Hepatocyte (in vitro differentiated cells): Measurements from ENCODE around the gene DPPA2. TPM values are rescaled to one million over a fixed set of nuclear protein-coding genes. Genes with fewer than 3 reads are reported as not detected.

Experiments used
- DNase-seq: peaks from one replicate; pipeline ENCODE4 v3.0.0-alpha.2; 2016; ENCODE audit warnings: low spot score
- H2AFZ ChIP-seq: fragments of 200-600 bp; sonication (generic); 2 replicates; pipeline ENCODE4 v1.6.0; 2016; ENCODE audit warnings: antibody characterized with exemption, mild to moderate bottlenecking
- H3K27ac ChIP-seq: fragments of 200-600 bp; sonication (generic); 2 replicates; pipeline ENCODE4 v1.5.1; 2016; ENCODE audit warnings: mild to moderate bottlenecking
- H3K27me3 ChIP-seq: fragments of 200-600 bp; sonication (generic); 2 replicates; pipeline ENCODE4 v1.6.1; 2016
- H3K36me3 ChIP-seq: fragments of 200-600 bp; sonication (generic); replicated peaks from 2 replicates; pipeline ENCODE4 v1.5.1; 2016; ENCODE audit warnings: low read depth; ENCODE audit not compliant: insufficient read depth
- H3K4me1 ChIP-seq: fragments of 200-600 bp; sonication (generic); 2 replicates; pipeline ENCODE4 v1.5.1; 2016; ENCODE audit warnings: mild to moderate bottlenecking, moderate library complexity; ENCODE audit not compliant: insufficient read depth
- H3K4me2 ChIP-seq: fragments of 200-600 bp; sonication (generic); 2 replicates; pipeline ENCODE4 v1.6.0; 2016
- H3K4me3 ChIP-seq: fragments of 200-600 bp; sonication (generic); 2 replicates; pipeline ENCODE4 v1.5.1; 2016; ENCODE audit warnings: mild to moderate bottlenecking
- H3K79me2 ChIP-seq: fragments of 200-600 bp; sonication (generic); 2 replicates; pipeline ENCODE4 v1.6.0; 2017; ENCODE audit warnings: mild to moderate bottlenecking
- H3K9me2 ChIP-seq: fragments of 200-600 bp; sonication (generic); replicated peaks from 2 replicates; pipeline ENCODE4 v1.6.0; 2017; ENCODE audit warnings: mild to moderate bottlenecking; ENCODE audit not compliant: insufficient read depth
- H3K9me3 ChIP-seq: fragments of 200-600 bp; sonication (generic); 2 replicates; pipeline ENCODE4 v1.5.1; 2016; ENCODE audit warnings: low read depth, mild to moderate bottlenecking
- H4K20me1 ChIP-seq: fragments of 200-600 bp; sonication (generic); 2 replicates; pipeline ENCODE4 v1.6.0; 2016; ENCODE audit warnings: mild to moderate bottlenecking; ENCODE audit not compliant: insufficient read depth, poor library complexity, severe bottlenecking
- EZH2 ChIP-seq: fragments of 200-600 bp; sonication (generic); IDR thresholded peaks from 2 replicates; pipeline ENCODE4 v1.6.1; 2016; ENCODE audit warnings: antibody characterized with exemption, mild to moderate bottlenecking, borderline replicate concordance
- EZH2phosphoT487 ChIP-seq: fragments of 200-600 bp; sonication (generic); IDR thresholded peaks from one replicate; pipeline ENCODE4 v1.6.1; 2018; ENCODE audit warnings: antibody characterized with exemption, mild to moderate bottlenecking, low read depth, moderate library complexity; ENCODE audit not compliant: unreplicated experiment, severe bottlenecking
- WGBS: methylation state at CpG from one replicate; pipeline ENCODE4 v1.1.6; 2016; ENCODE audit warnings: low lambda C conversion rate; ENCODE audit errors: missing lambda C conversion rate; 5-methylcytosine and 5-hydroxymethylcytosine counted together
- polyA plus RNA-seq: library from polyadenylated mRNA; unstranded; fragments of >200 nt; fragmentation: Nextera tagmentation; extraction: Ambion mirVana; gene quantifications from 2 replicates; pipeline ENCODE4 v1.2.1, GENCODE V29; 2016
- total RNA-seq: library from RNA; depleted of rRNA; stranded (reverse); fragments of >200 nt; gene quantifications from 2 replicates; pipeline ENCODE4 v1.2.3, GENCODE V29; 2014
- TF ChIP-seq, protein P1 (sequence below): fragments of 200-600 bp; sonication (generic); IDR thresholded peaks from 2 replicates; pipeline ENCODE4 v1.5.1; 2016; ENCODE audit warnings: antibody characterized with exemption, mild to moderate bottlenecking; ENCODE audit not compliant: poor library complexity

DPPA2 gene
- total and polyA plus RNA-seq, 2 experiments from 2014 or later = not detected

DNA sequence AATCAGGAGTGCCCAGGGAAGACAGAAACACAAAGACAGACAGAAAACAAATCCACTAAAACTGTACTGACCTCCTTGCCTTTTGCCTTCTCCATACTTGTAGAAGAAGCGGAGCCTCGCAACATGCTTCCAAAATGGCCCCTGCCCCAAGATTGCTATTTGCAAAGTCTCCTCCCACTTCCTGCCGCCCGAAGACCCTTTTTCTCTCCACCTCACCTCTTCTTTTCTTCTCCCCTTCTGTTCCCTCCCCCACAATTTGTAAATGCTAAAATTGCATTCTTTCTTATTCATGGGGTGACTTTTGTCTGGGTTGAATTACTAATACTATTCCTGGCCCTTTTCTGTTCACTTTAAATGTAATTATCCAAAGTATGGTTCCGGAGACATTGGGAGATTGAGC, 21.1 kb upstream of the DPPA2 start, which contains the start of gene DPPA4:
DPPA4 (minus strand) TSS at position 154 of the 400 bp plus-strand sequence; CDS start at position 125, 29 bp downstream.
- TF ChIP-seq, protein P1, sequence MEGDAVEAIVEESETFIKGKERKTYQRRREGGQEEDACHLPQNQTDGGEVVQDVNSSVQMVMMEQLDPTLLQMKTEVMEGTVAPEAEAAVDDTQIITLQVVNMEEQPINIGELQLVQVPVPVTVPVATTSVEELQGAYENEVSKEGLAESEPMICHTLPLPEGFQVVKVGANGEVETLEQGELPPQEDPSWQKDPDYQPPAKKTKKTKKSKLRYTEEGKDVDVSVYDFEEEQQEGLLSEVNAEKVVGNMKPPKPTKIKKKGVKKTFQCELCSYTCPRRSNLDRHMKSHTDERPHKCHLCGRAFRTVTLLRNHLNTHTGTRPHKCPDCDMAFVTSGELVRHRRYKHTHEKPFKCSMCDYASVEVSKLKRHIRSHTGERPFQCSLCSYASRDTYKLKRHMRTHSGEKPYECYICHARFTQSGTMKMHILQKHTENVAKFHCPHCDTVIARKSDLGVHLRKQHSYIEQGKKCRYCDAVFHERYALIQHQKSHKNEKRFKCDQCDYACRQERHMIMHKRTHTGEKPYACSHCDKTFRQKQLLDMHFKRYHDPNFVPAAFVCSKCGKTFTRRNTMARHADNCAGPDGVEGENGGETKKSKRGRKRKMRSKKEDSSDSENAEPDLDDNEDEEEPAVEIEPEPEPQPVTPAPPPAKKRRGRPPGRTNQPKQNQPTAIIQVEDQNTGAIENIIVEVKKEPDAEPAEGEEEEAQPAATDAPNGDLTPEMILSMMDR = no peak
- TF ChIP-seq EZH2phosphoT487 (no peak), EZH2 (no peak)
- H3K36me3 ChIP-seq = no peaks in the 10 kb centered on the region
- no peaks in the 10 kb centered on the region for H3K9me2 ChIP-seq
- 57% methylated on average over 5 of the region's 5 CpGs for WGBS
- peak within 1 kb of the TSS; percentile 77 for H3K4me2 ChIP-seq
- no peaks in the 10 kb centered on the region for H3K27me3 ChIP-seq
- no peaks in the 10 kb centered on the region for H4K20me1 ChIP-seq
- no peak for DNase-seq
- peak within 1 kb of the TSS; percentile 90 for H2AFZ ChIP-seq
- peaks cover 2% of the 10 kb centered on the region for H3K79me2 ChIP-seq
- H3K27ac ChIP-seq = peak within 1 kb of the TSS; percentile 68
- H3K4me3 ChIP-seq = peak within 1 kb of the TSS; percentile 37
- no peaks in the 10 kb centered on the region for H3K4me1 ChIP-seq
- no peaks in the 10 kb centered on the region for H3K9me3 ChIP-seq

DNA sequence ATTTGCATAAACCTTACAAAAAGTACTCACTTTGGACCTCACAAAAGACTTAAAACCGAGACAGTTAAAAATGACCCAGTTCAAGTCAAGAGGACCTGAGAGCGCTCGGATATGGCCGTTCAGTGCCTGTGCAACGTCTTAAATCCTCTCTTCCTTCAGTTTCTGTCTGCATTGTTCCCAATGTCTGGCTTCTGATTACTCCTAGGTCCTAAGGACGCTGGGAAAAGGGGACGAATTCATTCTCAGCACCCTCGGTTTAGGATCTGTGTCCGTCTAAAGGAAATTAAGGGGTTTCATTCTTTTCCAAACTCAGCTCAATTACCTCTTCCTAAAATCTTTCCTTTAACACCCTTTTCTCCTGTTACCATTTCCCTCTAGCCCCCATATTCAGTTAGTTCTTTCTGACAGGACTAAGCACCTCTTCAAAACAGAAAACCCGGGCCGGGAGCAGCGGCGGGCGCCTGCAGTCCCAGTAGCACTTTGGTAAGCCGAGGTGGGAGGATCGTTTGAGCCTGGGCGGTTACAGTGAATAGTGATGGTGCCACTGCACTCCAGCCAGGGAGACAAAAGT, 20.1 kb upstream of the DPPA2 start:
- TF ChIP-seq, protein P1 = no peak
- TF ChIP-seq EZH2phosphoT487 (no peak), EZH2 (no peak)
- Histone ChIP-seq H3K79me2 (peaks cover 2% of the 10 kb centered on the region), H3K9me2 (no peaks in the 10 kb centered on the region), H3K4me2 (peak overlapping the region; percentile 77), H4K20me1 (no peaks in the 10 kb centered on the region), H2AFZ (peak overlapping the region; percentile 90), H3K27ac (peak overlapping the region; percentile 38), H3K9me3 (no peaks in the 10 kb centered on the region), H3K4me3 (peak overlapping the region; percentile 37), H3K27me3 (no peaks in the 10 kb centered on the region), H3K36me3 (no peaks in the 10 kb centered on the region), H3K4me1 (no peaks in the 10 kb centered on the region)
- peak; percentile 59 for DNase-seq
- 5% methylated on average over 17 of the region's 17 CpGs for WGBS

DNA sequence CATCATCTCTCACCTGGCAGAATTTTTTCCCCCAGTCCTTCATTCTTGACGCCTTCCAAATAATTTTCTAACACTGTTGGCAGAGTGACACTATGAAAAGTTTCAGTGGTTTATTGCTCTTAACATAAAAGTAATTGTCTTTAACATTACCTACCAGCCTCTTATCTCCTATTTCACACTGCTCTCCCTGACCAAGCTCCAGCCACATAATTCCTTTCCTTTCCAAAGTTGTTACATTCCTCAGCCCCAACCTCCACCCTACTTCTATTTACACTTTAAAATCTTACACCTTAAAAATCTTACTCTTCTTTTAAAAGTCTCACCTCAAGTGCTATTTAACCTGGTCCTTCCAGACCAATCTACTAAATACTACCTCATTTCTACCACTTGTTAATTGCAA, 18.3 kb upstream of the DPPA2 start:
- no peak overlapping the region for H3K4me3 ChIP-seq
- no peaks in the 10 kb centered on the region for H3K9me2 ChIP-seq
- TF ChIP-seq EZH2phosphoT487 = no peak
- TF ChIP-seq, protein P1 = no peak
- no peak for TF ChIP-seq EZH2
- no peaks in the 10 kb centered on the region for H3K27me3 ChIP-seq
- H3K27ac ChIP-seq = no peak overlapping the region
- no peaks in the 10 kb centered on the region for H3K36me3 ChIP-seq
- no peaks in the 10 kb centered on the region for H3K4me1 ChIP-seq
- H3K79me2 ChIP-seq = peaks cover 2% of the 10 kb centered on the region
- no peaks in the 10 kb centered on the region for H4K20me1 ChIP-seq
- H2AFZ ChIP-seq = no peak overlapping the region
- no peak for DNase-seq
- H3K4me2 ChIP-seq = peak overlapping the region; percentile 77
- WGBS = 50% methylated on average over 1 of the region's 1 CpG
- H3K9me3 ChIP-seq = no peaks in the 10 kb centered on the region
